ENCODE measurements around the gene SLAMF9.

SLAMF9 gene

GRCh38 chr1:159916242-159917051 is 37.6 kb downstream of the SLAMF9 start:
- TF ChIP-seq CTCF (IDR thresholded peaks at IDR 0.05; ENCODE audit: low read depth, low read length): no peak
- no peak overlapping the region for H3K4me3 ChIP-seq (ENCODE audit: low read depth, low read length)

GRCh38 chr1:159915571-159916241 is 38.3 kb downstream of the SLAMF9 start:
- TF ChIP-seq CTCF (IDR thresholded peaks at IDR 0.05; ENCODE audit: low read depth, low read length): no peak
- H3K4me3 ChIP-seq (ENCODE audit: low read depth, low read length): no peak overlapping the region

GRCh38 chr1:159914252-159915018 is 39.6 kb downstream of the SLAMF9 start:
- no peak overlapping the region for H3K4me3 ChIP-seq (ENCODE audit: low read depth, low read length)
- no peak for TF ChIP-seq CTCF (IDR thresholded peaks at IDR 0.05; ENCODE audit: low read depth, low read length)

- no peak for TF ChIP-seq CTCF (IDR thresholded peaks at IDR 0.05; ENCODE audit: low read depth, low read length)
Observed at GRCh38 chr1:159913451-159914192, 40.4 kb downstream of the SLAMF9 start.

GRCh38 chr1:159911326-159912070 is 42.5 kb downstream of the SLAMF9 start:
- H3K4me3 ChIP-seq (ENCODE audit: low read depth, low read length): no peak overlapping the region
- TF ChIP-seq CTCF (IDR thresholded peaks at IDR 0.05; ENCODE audit: low read depth, low read length): no peak

More at GRCh38 chr1:159913451-159914192, 40.4 kb downstream of the SLAMF9 start:
- no peak overlapping the region for H3K4me3 ChIP-seq (ENCODE audit: low read depth, low read length)
